HEK293T (cell line): Measurements from ENCODE around the gene CTIF.

ENCODE experiments used
- FOXK2 ChIP-seq: fragments of 450-650 bp; IDR thresholded peaks from 2 replicates; pipeline ENCODE4 v1.6.1; 2016; ENCODE audit warnings: mild to moderate bottlenecking
- LEF1 ChIP-seq: fragments of 450-650 bp; IDR thresholded peaks from 2 replicates; pipeline ENCODE4 v1.6.1; 2017; ENCODE audit warnings: mild to moderate bottlenecking, borderline replicate concordance
- NFRKB ChIP-seq: fragments of 450-650 bp; IDR thresholded peaks from 2 replicates; pipeline ENCODE4 v1.6.1; 2016; ENCODE audit warnings: mild to moderate bottlenecking, moderate library complexity
- SP1 ChIP-seq: fragments of 450-650 bp; IDR thresholded peaks from 2 replicates; pipeline ENCODE4 v1.6.1; 2017
- SUZ12 ChIP-seq: fragments of 450-650 bp; IDR thresholded peaks from 2 replicates; pipeline ENCODE4 v1.6.1; 2016; ENCODE audit warnings: mild to moderate bottlenecking

- TF ChIP-seq SUZ12, result no peak
- TF ChIP-seq NFRKB, result no peak
- TF ChIP-seq LEF1, result no peak
- TF ChIP-seq SP1, result no peak
- no peak for TF ChIP-seq FOXK2
Observed at GRCh38 chr18:48569915-48570264, 31.1 kb downstream of the CTIF start.
